ENCODE results near the gene ATXN7L1.

ATXN7L1 gene

DNA sequence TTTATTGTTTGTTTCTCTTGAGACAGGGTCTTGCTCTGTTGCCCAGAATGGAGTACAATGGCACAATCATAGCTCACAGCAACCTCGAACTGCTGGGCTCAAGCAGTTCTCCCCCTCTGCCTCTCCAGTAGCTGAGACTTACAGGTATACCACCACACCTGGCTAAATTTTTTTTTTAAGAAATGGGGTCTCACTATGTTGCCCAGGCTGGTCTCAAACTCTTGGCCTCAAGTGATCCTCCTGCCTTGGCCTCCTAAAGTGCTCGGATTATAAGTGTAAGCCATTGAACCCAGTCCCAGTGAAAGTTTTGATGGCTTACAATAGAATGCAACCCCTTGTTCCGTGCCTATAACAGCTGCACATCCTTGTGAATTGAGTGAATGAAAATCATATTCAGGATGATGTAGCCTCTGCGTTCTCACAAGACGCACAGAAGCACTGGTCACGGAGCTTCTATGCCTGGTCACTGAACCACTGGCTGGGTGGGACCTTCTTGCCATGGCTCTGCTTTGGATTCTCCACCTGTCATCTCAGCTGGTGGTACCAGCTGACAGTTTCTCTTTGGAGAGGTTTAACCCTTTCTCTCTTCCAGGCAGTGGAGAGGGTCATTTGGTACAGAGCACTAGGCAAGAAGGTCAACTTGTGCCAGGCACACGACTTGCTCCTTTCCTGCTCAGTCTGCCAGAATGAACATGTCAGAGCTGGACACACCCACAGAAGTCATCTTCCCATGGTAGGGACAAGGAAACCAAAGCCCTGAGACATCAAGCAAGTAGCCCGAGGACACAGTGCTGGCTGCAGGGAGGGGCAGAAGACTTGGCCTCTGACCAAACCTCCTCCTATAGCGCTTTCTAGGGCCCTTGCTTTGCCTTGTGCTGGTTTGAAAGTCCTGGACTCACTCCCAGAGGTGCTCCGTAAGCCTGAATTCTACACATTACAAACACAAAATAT, 89.6 kb downstream of the ATXN7L1 start:
- no peak for TF ChIP-seq CEBPB (IDR thresholded peaks at IDR 0.05)

DNA sequence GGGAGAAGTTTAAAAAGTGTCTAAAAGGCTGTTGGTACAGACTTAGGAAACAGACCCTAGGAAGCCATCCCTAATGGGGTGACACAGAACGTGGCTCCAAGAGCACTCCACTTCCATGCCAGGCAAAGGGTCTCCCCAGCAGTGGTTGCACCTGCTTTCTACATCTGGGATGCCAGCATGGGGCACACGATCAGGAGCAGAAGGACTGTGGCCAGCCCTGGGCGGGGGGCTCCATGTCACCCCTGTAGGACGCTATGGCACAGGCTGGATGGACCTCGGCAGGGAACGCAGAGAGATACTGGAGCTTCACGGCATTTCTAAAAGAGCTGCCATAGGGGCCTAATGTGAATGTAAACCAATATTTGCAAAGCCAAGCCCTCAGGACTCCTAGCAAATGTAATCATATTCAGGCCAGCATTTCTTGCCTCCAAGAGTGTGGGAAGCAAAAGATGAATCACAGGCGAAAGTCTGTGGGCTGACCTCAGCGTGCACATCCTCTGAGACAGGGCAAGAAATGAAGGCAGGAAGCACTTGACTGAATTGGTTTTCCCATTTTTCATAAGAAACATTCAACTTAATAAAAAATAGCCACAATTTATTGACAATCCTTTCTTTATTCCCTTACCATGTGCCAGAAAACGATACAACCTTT, 93.9 kb downstream of the ATXN7L1 start:
- TF ChIP-seq ZBTB7A (IDR thresholded peaks at IDR 0.05; ENCODE audit: low read depth) (no peak), CEBPB (IDR thresholded peaks at IDR 0.05) (no peak), FOXM1 (IDR thresholded peaks at IDR 0.05; ENCODE audit: borderline replicate concordance, low read depth) (no peak), TCF12 (IDR thresholded peaks at IDR 0.05; ENCODE audit: low read depth) (no peak), TAF1 (IDR thresholded peaks at IDR 0.05; ENCODE audit: low read depth) (no peak), NFIC (IDR thresholded peaks at IDR 0.05) (no peak), EP300 (IDR thresholded peaks at IDR 0.05; ENCODE audit: borderline replicate concordance) (no peak), EGR1 (IDR thresholded peaks at IDR 0.05) (no peak), RAD21 (IDR thresholded peaks at IDR 0.05; ENCODE audit: low read depth) (no peak), TEAD4 (IDR thresholded peaks at IDR 0.05) (no peak), CREB1 (IDR thresholded peaks at IDR 0.05; ENCODE audit: low read depth) (no peak), YY1 (IDR thresholded peaks at IDR 0.05; ENCODE audit: low read depth) (no peak)
- TF ChIP-seq, protein P1, sequence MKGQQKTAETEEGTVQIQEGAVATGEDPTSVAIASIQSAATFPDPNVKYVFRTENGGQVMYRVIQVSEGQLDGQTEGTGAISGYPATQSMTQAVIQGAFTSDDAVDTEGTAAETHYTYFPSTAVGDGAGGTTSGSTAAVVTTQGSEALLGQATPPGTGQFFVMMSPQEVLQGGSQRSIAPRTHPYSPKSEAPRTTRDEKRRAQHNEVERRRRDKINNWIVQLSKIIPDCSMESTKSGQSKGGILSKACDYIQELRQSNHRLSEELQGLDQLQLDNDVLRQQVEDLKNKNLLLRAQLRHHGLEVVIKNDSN (IDR thresholded peaks at IDR 0.05) = no peak
- TF ChIP-seq, protein P2, sequence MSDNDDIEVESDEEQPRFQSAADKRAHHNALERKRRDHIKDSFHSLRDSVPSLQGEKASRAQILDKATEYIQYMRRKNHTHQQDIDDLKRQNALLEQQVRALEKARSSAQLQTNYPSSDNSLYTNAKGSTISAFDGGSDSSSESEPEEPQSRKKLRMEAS (IDR thresholded peaks at IDR 0.05) = no peak
- TF ChIP-seq, protein P3, sequence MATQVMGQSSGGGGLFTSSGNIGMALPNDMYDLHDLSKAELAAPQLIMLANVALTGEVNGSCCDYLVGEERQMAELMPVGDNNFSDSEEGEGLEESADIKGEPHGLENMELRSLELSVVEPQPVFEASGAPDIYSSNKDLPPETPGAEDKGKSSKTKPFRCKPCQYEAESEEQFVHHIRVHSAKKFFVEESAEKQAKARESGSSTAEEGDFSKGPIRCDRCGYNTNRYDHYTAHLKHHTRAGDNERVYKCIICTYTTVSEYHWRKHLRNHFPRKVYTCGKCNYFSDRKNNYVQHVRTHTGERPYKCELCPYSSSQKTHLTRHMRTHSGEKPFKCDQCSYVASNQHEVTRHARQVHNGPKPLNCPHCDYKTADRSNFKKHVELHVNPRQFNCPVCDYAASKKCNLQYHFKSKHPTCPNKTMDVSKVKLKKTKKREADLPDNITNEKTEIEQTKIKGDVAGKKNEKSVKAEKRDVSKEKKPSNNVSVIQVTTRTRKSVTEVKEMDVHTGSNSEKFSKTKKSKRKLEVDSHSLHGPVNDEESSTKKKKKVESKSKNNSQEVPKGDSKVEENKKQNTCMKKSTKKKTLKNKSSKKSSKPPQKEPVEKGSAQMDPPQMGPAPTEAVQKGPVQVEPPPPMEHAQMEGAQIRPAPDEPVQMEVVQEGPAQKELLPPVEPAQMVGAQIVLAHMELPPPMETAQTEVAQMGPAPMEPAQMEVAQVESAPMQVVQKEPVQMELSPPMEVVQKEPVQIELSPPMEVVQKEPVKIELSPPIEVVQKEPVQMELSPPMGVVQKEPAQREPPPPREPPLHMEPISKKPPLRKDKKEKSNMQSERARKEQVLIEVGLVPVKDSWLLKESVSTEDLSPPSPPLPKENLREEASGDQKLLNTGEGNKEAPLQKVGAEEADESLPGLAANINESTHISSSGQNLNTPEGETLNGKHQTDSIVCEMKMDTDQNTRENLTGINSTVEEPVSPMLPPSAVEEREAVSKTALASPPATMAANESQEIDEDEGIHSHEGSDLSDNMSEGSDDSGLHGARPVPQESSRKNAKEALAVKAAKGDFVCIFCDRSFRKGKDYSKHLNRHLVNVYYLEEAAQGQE (IDR thresholded peaks at IDR 0.05; ENCODE audit: low read depth) = no peak

DNA sequence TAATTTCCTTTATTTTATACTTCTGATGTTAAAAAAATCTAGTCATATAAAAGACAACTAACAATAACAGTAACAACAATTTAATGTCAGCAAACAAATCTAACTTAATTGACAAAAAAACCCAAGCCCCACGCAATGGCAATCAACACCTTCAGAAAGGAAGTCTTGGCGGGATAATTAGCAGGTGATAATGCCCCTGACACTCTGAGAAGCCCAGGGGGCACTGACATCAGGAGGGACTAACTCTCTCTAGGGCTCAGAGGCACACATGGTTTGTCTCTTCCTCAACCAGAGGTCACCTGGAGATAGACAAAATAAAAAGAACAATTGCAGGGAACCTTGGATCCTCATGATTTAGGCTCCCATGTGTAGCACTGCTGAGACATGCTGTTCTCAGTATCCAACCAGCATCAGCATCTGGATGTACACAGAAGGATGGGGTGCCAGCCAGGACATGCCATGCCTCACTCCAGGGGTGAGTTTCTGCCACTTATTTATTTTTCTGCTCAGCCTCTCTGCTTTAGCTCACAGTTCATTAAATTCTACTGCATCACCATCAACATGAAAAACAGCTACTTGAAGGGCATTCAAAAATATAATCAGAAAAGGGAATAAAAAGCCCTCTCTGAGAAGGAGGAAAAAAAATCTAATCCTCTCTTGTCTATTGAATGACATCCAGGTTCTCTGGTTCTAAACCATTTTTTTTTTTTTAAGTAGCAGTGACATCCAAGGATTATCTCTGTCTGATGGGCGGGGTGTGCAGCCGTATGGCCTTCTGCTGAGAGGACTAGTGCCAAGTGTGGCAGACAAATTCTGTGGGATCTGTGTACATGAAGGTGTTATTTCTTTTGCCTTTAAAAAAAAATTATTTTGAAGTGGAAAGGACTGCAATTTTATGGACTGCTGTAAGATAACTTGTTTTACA, 96.3 kb downstream of the ATXN7L1 start:
- no peak for TF ChIP-seq CEBPB (IDR thresholded peaks at IDR 0.05)
- TF ChIP-seq, protein P1 (IDR thresholded peaks at IDR 0.05) = no peak
- no peak for TF ChIP-seq EGR1 (IDR thresholded peaks at IDR 0.05)
- no peak for TF ChIP-seq NFIC (IDR thresholded peaks at IDR 0.05)
- TF ChIP-seq FOXM1 (IDR thresholded peaks at IDR 0.05; ENCODE audit: borderline replicate concordance, low read depth) = no peak
- no peak for TF ChIP-seq TAF1 (IDR thresholded peaks at IDR 0.05; ENCODE audit: low read depth)
- no peak for TF ChIP-seq TCF12 (IDR thresholded peaks at IDR 0.05; ENCODE audit: low read depth)
- TF ChIP-seq RAD21 (IDR thresholded peaks at IDR 0.05; ENCODE audit: low read depth) = no peak
- TF ChIP-seq, protein P2 (IDR thresholded peaks at IDR 0.05) = no peak
- TF ChIP-seq TEAD4 (IDR thresholded peaks at IDR 0.05) = no peak
- TF ChIP-seq ZBTB7A (IDR thresholded peaks at IDR 0.05; ENCODE audit: low read depth) = no peak
- TF ChIP-seq, protein P3 (IDR thresholded peaks at IDR 0.05; ENCODE audit: low read depth) = no peak
- no peak for TF ChIP-seq EP300 (IDR thresholded peaks at IDR 0.05; ENCODE audit: borderline replicate concordance)

DNA sequence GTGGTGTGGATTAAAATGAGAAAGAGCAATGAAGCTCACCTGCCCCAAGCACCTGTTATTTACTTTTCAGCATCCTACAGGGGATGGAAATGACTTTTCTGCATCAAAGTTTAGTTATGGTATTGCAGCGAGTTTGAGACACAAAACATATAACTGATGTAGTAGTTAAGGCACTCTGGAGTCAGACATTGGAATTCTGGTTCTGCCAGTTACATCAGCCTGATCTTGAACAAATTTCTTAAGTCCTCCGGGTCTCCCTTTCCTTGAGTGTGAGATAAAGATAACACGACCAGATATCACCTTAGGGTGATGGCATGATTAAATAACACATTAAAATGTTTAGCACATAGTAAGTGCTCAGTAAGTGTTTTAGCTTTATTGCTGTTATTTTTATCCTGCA, 97.4 kb downstream of the ATXN7L1 start:
- TF ChIP-seq TAF1 (IDR thresholded peaks at IDR 0.05; ENCODE audit: low read depth) (no peak), EGR1 (IDR thresholded peaks at IDR 0.05) (no peak), CREB1 (IDR thresholded peaks at IDR 0.05; ENCODE audit: low read depth) (no peak), ZBTB7A (IDR thresholded peaks at IDR 0.05; ENCODE audit: low read depth) (no peak), RAD21 (IDR thresholded peaks at IDR 0.05; ENCODE audit: low read depth) (no peak), NFIC (IDR thresholded peaks at IDR 0.05) (no peak), YY1 (IDR thresholded peaks at IDR 0.05; ENCODE audit: low read depth) (no peak), TCF12 (IDR thresholded peaks at IDR 0.05; ENCODE audit: low read depth) (no peak), FOXM1 (IDR thresholded peaks at IDR 0.05; ENCODE audit: borderline replicate concordance, low read depth) (no peak), CEBPB (IDR thresholded peaks at IDR 0.05) (no peak), TEAD4 (IDR thresholded peaks at IDR 0.05) (no peak)
- TF ChIP-seq, protein P2 (IDR thresholded peaks at IDR 0.05) = no peak
- TF ChIP-seq, protein P1 (IDR thresholded peaks at IDR 0.05) = no peak
- TF ChIP-seq, protein P3 (IDR thresholded peaks at IDR 0.05; ENCODE audit: low read depth) = no peak

Measured in Ishikawa (cell line).